Activated CD8-positive, alpha-beta memory T cell treated with anti-CD3 and anti-CD28 coated beads for 4 hours (primary cell): Measurements from ENCODE around the gene ELAVL2.

Experiments used
- DNase-seq, 2 donors: peaks; one replicate each; pipeline ENCODE4 v3.0.0-alpha.2; 2020; ENCODE audit warnings: low read depth in 2 of 2

The ELAVL2 gene

GRCh38 chr9:23826120-23826629, at the start of gene ELAVL2:
ELAVL2 (minus strand) TSS chr9:23826240; CDS start chr9:23762234, 64,006 bp downstream.
- no peak for DNase-seq

GRCh38 chr9:23858234-23858633, 32.2 kb upstream of the ELAVL2 start:
- DNase-seq: no peak

- DNase-seq: no peak
These were observed 30.0 kb upstream of the ELAVL2 start for GRCh38 chr9:23855873-23856604.

GRCh38 chr9:23850690-23851629, 24.9 kb upstream of the ELAVL2 start:
- no peak for DNase-seq

GRCh38 chr9:23850242-23850689, 24.2 kb upstream of the ELAVL2 start:
- DNase-seq: no peak

GRCh38 chr9:23849379-23850035, 23.5 kb upstream of the ELAVL2 start:
- no peak for DNase-seq

- no peak for DNase-seq
These were observed 16.6 kb upstream of the ELAVL2 start for GRCh38 chr9:23842565-23843129.

GRCh38 chr9:23841304-23841703, 15.3 kb upstream of the ELAVL2 start:
- DNase-seq: no peak

GRCh38 chr9:23837038-23837437, 11.0 kb upstream of the ELAVL2 start:
- DNase-seq: no peak

GRCh38 chr9:23830929-23831730, 5.1 kb upstream of the ELAVL2 start:
- no peak for DNase-seq

- no peak for DNase-seq
These were observed 4.4 kb upstream of the ELAVL2 start for GRCh38 chr9:23830476-23830805.

- DNase-seq: no peak
These were observed 3.8 kb upstream of the ELAVL2 start for GRCh38 chr9:23829580-23830475.

- no peak for DNase-seq
These were observed 340 bp downstream of the ELAVL2 start for GRCh38 chr9:23825700-23826099.

GRCh38 chr9:23824830-23825591, 1.0 kb downstream of the ELAVL2 start:
- DNase-seq: no peak

- no peak for DNase-seq
These were observed 1.8 kb downstream of the ELAVL2 start for GRCh38 chr9:23823986-23824829.

GRCh38 chr9:23823269-23823668, 2.8 kb downstream of the ELAVL2 start:
- DNase-seq: no peak

GRCh38 chr9:23822261-23823169, 3.5 kb downstream of the ELAVL2 start:
- DNase-seq: no peak
